Gastroesophageal sphincter (tissue), 3 donors: ENCODE results near the gene PTPN5.

Experiments used
- CTCF ChIP-seq, 4 experiments: fragments of 200-600 bp in 2 of 4; fragments of 450-650 bp in 2 of 4; sonication (generic) in 1 of 4; IDR thresholded peaks; one replicate each; pipeline ENCODE4 v1.5.1; 2017 to 2019; ENCODE audit warnings: antibody characterized with exemption in 4 of 4, mild to moderate bottlenecking in 2 of 4, moderate library complexity in 2 of 4
- POLR2A ChIP-seq, 2 donors: fragments of 450-650 bp; IDR thresholded peaks; one replicate each; pipeline ENCODE4 v1.6.1; 2017; ENCODE audit warnings: antibody characterized with exemption in 2 of 2, mild to moderate bottlenecking in 2 of 2, moderate library complexity in 1 of 2
- POLR2AphosphoS5 ChIP-seq: sonication (generic); formaldehyde crosslinking; IDR thresholded peaks from one replicate; pipeline ENCODE4 v1.6.1; 2017; ENCODE audit warnings: antibody characterized with exemption

- TF ChIP-seq CTCF (IDR thresholded peaks at IDR 0.05) (no peak), POLR2A (IDR thresholded peaks at IDR 0.05) (no peak), POLR2AphosphoS5 (no peak)
Measured at GRCh38 chr11:18682466-18682865, 109.1 kb downstream of the PTPN5 start.
